K562 (cell line): ENCODE measurements around the gene ASGR1. TPM values are rescaled to one million over a fixed set of nuclear protein-coding genes. Genes with fewer than 3 reads are reported as not detected.
A peak's percentile ranks its signal among the peaks of the same experiment; 100 is the strongest.

Source experiments
- ATAC-seq: fragments of 200-7000 bp; cut with Tn5 transposase; 3 replicates; pipeline ENCODE4 v1.9.1; 2020; ENCODE audit warnings: moderate library complexity
- BruUV-seq: library from RNA; stranded (reverse); fragments of 400-500 nt; replicated peaks from 2 replicates; lab custom pipeline; 2021; lab: Mats Ljungman, UMichigan
- CTCF ChIA-PET: fragments of 300-600 bp; formaldehyde crosslinking; extraction: SDS; loops from one replicate; lab custom pipeline; 2021; ENCODE audit warnings: low intra/inter-chr PET ratio; lab: Yijun Ruan, JAX
- POLR2A ChIA-PET: fragments of 300-600, 350-650 bp; sonication (Branson Sonifier 250); formaldehyde crosslinking; extraction: SDS; loops from one replicate; lab custom pipeline; 2021; ENCODE audit warnings: antibody characterized with exemption, inconsistent platforms; lab: Yijun Ruan, JAX
- DNase-seq, 4 experiments: peaks; one replicate each; pipeline versions ENCODE4 v3.0.0 to v3.0.0-alpha.2; 2011 to 2018; ENCODE audit warnings: low spot score in 3 of 4, mixed read lengths in 3 of 4; ENCODE audit errors: extremely low read depth in 1 of 4
- FAIRE-seq: peaks from 2 replicates; lab custom pipeline; 2011; peaks lifted over from hg19 to GRCh38; lab: Jason Lieb, UNC
- H2AFZ ChIP-seq: 2 replicates; pipeline ENCODE4 v1.6.0; 2011; ENCODE audit warnings: low read depth, low read length, control low read depth, inconsistent platforms
- H3K27ac ChIP-seq: fragments of 200-600 bp; 3 replicates; pipeline ENCODE4 v1.8.0; 2011; ENCODE audit warnings: low read depth, mild to moderate bottlenecking, control low read depth, inconsistent platforms, low read length, moderate library complexity, mixed read lengths; ENCODE audit errors: extremely low read depth
- H3K27me3 ChIP-seq, 2 experiments: fragments of 300-600 bp in 1 of 2; 2 replicates in 1 of 2; 3 replicates in 1 of 2; pipeline versions ENCODE4 v1.6.0 to v1.8.0; 2011; ENCODE audit warnings: inconsistent platforms in 2 of 2, low read length in 2 of 2, mild to moderate bottlenecking in 1 of 2, mixed read lengths in 1 of 2, moderate library complexity in 1 of 2; ENCODE audit not compliant: control insufficient read depth in 2 of 2, insufficient read depth in 2 of 2
- H3K36me3 ChIP-seq: fragments of 300-600 bp; 3 replicates; pipeline ENCODE4 v1.8.0; 2011; ENCODE audit warnings: mild to moderate bottlenecking, low read length, inconsistent platforms; ENCODE audit not compliant: control insufficient read depth, insufficient read depth
- H3K4me1 ChIP-seq, 2 experiments: fragments of 200-600 bp in 1 of 2; replicated peaks in 1 of 2; 2 replicates in 1 of 2; 3 replicates in 1 of 2; pipeline versions ENCODE4 v1.5.1 to v1.8.0; 2011; ENCODE audit warnings: inconsistent platforms in 2 of 2, low read length in 2 of 2, mild to moderate bottlenecking in 1 of 2, mixed read lengths in 1 of 2, moderate library complexity in 1 of 2; ENCODE audit not compliant: control insufficient read depth in 2 of 2, insufficient read depth in 2 of 2
- H3K4me2 ChIP-seq: 2 replicates; pipeline ENCODE4 v1.6.1; 2011; ENCODE audit warnings: low read length, control low read depth, inconsistent platforms, mixed read lengths; ENCODE audit not compliant: insufficient read depth
- H3K4me3 ChIP-seq: fragments of 200-600 bp; sonication (generic), shearing (Covaris generic); 2 replicates; pipeline ENCODE4 v1.5.1; 2016; ENCODE audit warnings: control low read depth, inconsistent platforms
- H3K79me2 ChIP-seq: fragments of 200-600 bp; 3 replicates; pipeline ENCODE4 v1.8.0; 2011; ENCODE audit warnings: low read length, inconsistent platforms; ENCODE audit not compliant: control insufficient read depth, insufficient read depth
- H3K9ac ChIP-seq, 2 experiments: 2 replicates each; pipeline versions ENCODE4 v1.6.0 to v1.6.1; 2011; ENCODE audit warnings: low read depth in 2 of 2, low read length in 2 of 2, control low read depth in 1 of 2, inconsistent platforms in 1 of 2, mild to moderate bottlenecking in 1 of 2, mixed read lengths in 1 of 2; ENCODE audit not compliant: insufficient read depth in 1 of 2
- H3K9me1 ChIP-seq: one replicate; pipeline ENCODE4 v1.6.0; 2011; ENCODE audit warnings: inconsistent platforms, mild to moderate bottlenecking, low read length, moderate library complexity; ENCODE audit not compliant: control insufficient read depth, insufficient read depth
- H3K9me3 ChIP-seq: replicated peaks from 2 replicates; pipeline ENCODE4 v1.5.1; 2011; ENCODE audit warnings: low read depth, low read length, inconsistent platforms; ENCODE audit not compliant: control insufficient read depth, insufficient read depth
- H4K20me1 ChIP-seq: replicated peaks from 2 replicates; pipeline ENCODE4 v1.6.1; 2011; ENCODE audit warnings: low read length, inconsistent platforms, mixed read lengths; ENCODE audit not compliant: control insufficient read depth, insufficient read depth
- BACH1 ChIP-seq: fragments of 200-800 bp; sonication (Bioruptor generic); IDR thresholded peaks from 2 replicates; pipeline ENCODE4 v1.6.1; 2016; ENCODE audit warnings: missing genetic modification characterization, missing compliant biosample characterization
- JUN ChIP-seq, 2 experiments: sonication (generic) in 1 of 2; formaldehyde crosslinking in 1 of 2; IDR thresholded peaks; 2 replicates each; pipeline versions ENCODE4 v1.6.1 to v1.8.0; 2012 to 2022; ENCODE audit warnings: borderline replicate concordance in 2 of 2, mild to moderate bottlenecking in 2 of 2, improper control_type of control experiment in 1 of 2, low read depth in 1 of 2, low read length in 1 of 2, missing genetic modification reagents in 1 of 2
- MAFF ChIP-seq: IDR thresholded peaks from 2 replicates; pipeline ENCODE4 v1.6.1; 2012; ENCODE audit warnings: low read length, improper control_type of control experiment
- MAFK ChIP-seq: IDR thresholded peaks from 2 replicates; pipeline ENCODE4 v1.6.1; 2011; ENCODE audit warnings: low read length, improper control_type of control experiment
- MECOM ChIP-seq: fragments of 250-450 bp; sonication (Bioruptor Pico); IDR thresholded peaks from 2 replicates; pipeline ENCODE4 v1.8.0; 2022; ENCODE audit warnings: inconsistent platforms
- MYC ChIP-seq, 2 experiments: fragments of 250-450 bp in 1 of 2; sonication (Bioruptor Pico) in 1 of 2; IDR thresholded peaks; 2 replicates each; pipeline versions ENCODE4 v1.5.1 to v1.6.1; 2012 to 2021; ENCODE audit warnings: low read depth in 2 of 2, borderline replicate concordance in 1 of 2, improper control_type of control experiment in 1 of 2, low read length in 1 of 2, mild to moderate bottlenecking in 1 of 2, moderate library complexity in 1 of 2
- PHB ChIP-seq: fragments of 250-450 bp; sonication (Bioruptor Pico); IDR thresholded peaks from 2 replicates; pipeline ENCODE4 v1.5.0; 2021
- RB1 ChIP-seq: fragments of 450-650 bp; IDR thresholded peaks from 2 replicates; pipeline ENCODE4 v1.6.1; 2017; ENCODE audit warnings: low read depth, mild to moderate bottlenecking
- TCF3 ChIP-seq: sonication (generic); formaldehyde crosslinking; IDR thresholded peaks from 2 replicates; pipeline ENCODE4 v1.4.0; 2020; ENCODE audit warnings: mild to moderate bottlenecking, missing genetic modification reagents
- ZKSCAN3 ChIP-seq: fragments of 250-450 bp; sonication (Bioruptor Pico); IDR thresholded peaks from 2 replicates; pipeline ENCODE4 v1.4.0; 2020
- ZNF445 ChIP-seq: fragments of 250-450 bp; sonication (Bioruptor Pico); IDR thresholded peaks from 2 replicates; pipeline ENCODE4 v1.4.0; 2020; ENCODE audit warnings: low read depth, mild to moderate bottlenecking, moderate library complexity
- ZNF561 ChIP-seq: fragments of 450-650 bp; formaldehyde crosslinking; conservative IDR thresholded peaks from 2 replicates; pipeline ENCODE4 v1.4.0; 2020; ENCODE audit warnings: mild to moderate bottlenecking, moderate library complexity
- ZNF583 ChIP-seq: fragments of 250-450 bp; sonication (Bioruptor Pico); IDR thresholded peaks from 2 replicates; pipeline ENCODE4 v1.4.0; 2020
- ZNF764 ChIP-seq: fragments of 250-450 bp; sonication (Bioruptor Pico); IDR thresholded peaks from 2 replicates; pipeline ENCODE4 v1.4.0; 2020; ENCODE audit warnings: low read depth, mild to moderate bottlenecking, moderate library complexity
- ZNF79 ChIP-seq: fragments of 250-450 bp; sonication (Bioruptor Pico); IDR thresholded peaks from 2 replicates; pipeline ENCODE4 v1.4.0; 2020; ENCODE audit warnings: low read depth, mild to moderate bottlenecking, moderate library complexity
- WGBS: fragments of 100-300 bp; shearing (Covaris generic); methylation state at CpG from one replicate; pipeline ENCODE4 v1.1.6; 2016; ENCODE audit warnings: low coverage, mixed read lengths; ENCODE audit not compliant: insufficient coverage; ENCODE audit errors: missing lambda C conversion rate; 5-methylcytosine and 5-hydroxymethylcytosine counted together
- in situ Hi-C: fragments of 300-500 bp; cut with MboI; formaldehyde crosslinking; loops from 4 replicates; pipeline ENCODE4 v1.15.0; 2018; ENCODE audit warnings: inconsistent platforms, mixed read lengths
- intact Hi-C: fragments of 100-400 bp; cut with micrococcal nuclease; formaldehyde crosslinking; loops from 2 replicates; pipeline ENCODE4 v1.14.2; 2022
- polyA plus RNA-seq, 8 experiments: library from polyadenylated mRNA; depleted of rRNA in 4 of 8; stranded (reverse) in 5 of 8; unstranded in 3 of 8; fragments of >200 nt; fragmentation: Nextera tagmentation in 2 of 8; fragmentation: Illumina TruSeq in 1 of 8; extraction: Ambion mirVana in 2 of 8; extraction: Trizol in 1 of 8; gene quantifications; 2 replicates each; pipeline versions ENCODE4 v1.2.1 to v1.2.3, GENCODE V29; 2011 to 2014; ENCODE audit warnings: inconsistent platforms in 1 of 8, missing spikeins in 1 of 8
- total RNA-seq, 7 experiments: library from RNA; depleted of rRNA in 6 of 7; stranded (reverse); fragments of >200 nt in 6 of 7; fragmentation: Illumina TruSeq in 2 of 7; extraction: Trizol in 2 of 7; gene quantifications; 2 replicates each; pipeline versions ENCODE4 v1.2.1 to v1.2.3, GENCODE V29; 2011 to 2021; ENCODE audit warnings: low replicate concordance in 1 of 7
- TF ChIP-seq, protein P1 (sequence below): fragments of 450-650 bp; IDR thresholded peaks from 2 replicates; pipeline ENCODE4 v1.6.1; 2017; ENCODE audit warnings: antibody characterized with exemption, mild to moderate bottlenecking

Gene ASGR1
- total and polyA plus RNA-seq, 9 of the 15 experiments (the other 6 are each of a cell fraction or from before 2014, with no cell fraction given), result 0.11 to 1.0 (median 0.64) TPM; not detected in 2

DNA sequence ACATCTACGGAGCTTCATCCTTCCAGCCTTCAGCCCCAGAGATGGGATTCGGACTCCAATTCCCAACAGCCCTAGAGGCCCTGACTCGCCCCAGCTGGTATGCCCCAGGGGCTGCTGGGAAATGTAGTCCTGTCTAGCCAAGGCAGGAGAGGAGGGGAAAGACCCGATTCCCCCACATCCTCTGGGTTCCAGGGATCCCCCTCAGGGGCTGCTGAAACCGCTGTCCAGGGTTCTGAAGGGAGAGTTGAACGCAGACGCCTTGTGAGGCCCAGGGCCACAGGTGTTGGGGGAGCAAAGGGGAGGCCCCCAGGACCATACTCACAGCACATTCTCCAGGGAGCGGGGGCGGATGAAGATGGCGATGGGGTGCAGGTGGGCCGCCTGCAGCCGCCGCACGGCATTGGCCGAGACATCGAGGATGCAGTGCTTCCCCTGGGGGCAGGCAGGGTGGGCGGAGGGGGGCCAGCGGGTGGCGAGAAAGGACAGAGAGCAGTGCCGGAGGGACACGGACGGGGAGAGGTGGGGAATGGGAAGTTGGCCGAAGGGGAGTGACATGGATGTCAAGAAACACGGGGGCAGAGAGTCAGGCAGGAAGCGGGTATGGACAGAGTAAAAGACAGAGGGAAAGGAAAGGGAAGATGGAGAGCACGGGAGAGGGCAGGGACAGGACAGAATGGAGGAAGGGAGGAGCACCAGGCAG lies 12.6 kb upstream of the ASGR1 start (continued):
- peak; percentile 19; the same call in 1 of the 2 replicates for TF ChIP-seq RB1
- TF ChIP-seq JUN (IDR thresholded peaks at IDR 0.05; ENCODE audit: borderline replicate concordance, low read depth, low read length), result 0 out of 2 replicates have a peak, but pooled peaks have one; percentile 29
- no peak for TF ChIP-seq JUN (CRISPR knock-in tag; IDR thresholded peaks at IDR 0.05; ENCODE audit: borderline replicate concordance)
- no peak for TF ChIP-seq ZKSCAN3 (CRISPR knock-in tag)
- TF ChIP-seq, all 486 proteins: peak for 24

DNA sequence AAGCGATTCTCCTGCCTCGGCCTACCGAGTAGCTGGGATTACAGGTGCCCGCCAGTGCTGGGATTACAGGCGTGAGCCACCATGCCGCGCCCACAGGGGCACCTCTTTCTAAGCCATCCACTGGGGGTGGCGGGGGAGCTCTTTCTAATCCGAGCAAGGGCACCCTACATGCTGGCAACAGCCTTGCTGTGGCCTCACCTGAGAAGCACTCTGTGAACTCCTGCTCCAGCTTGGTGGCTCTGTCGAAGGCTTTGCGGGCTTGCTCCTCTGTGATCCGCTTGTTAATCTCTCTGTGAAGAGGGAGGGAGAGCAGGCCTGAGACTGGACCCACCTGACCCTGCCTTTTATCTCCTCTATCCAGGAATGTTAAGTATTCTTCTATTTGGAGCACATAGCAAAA lies 11.9 kb upstream of the ASGR1 start:
- Histone ChIP-seq H3K9me3 (no peaks in the 10 kb centered on the region), H3K9ac (no peak overlapping the region), H3K4me1 (peaks cover 3 to 6% of the 10 kb centered on the region in 2 experiments; a peak in 3 of 5 replicates), H3K9me1 (no peaks in the 10 kb centered on the region), H3K4me2 (no peak overlapping the region), H2AFZ (no peak overlapping the region), H3K4me3 (no peak overlapping the region), H3K27ac (no peak overlapping the region), H3K27me3 (no peaks in the 10 kb centered on the region), H3K79me2 (no peaks in the 10 kb centered on the region), H3K36me3 (peaks cover 11% of the 10 kb centered on the region; the same call in 1 of the 3 replicates), H4K20me1 (no peaks in the 10 kb centered on the region)
- POLR2A ChIA-PET, result no interaction called here
- intact Hi-C loops (no loop called here), in situ Hi-C loops (no loop called here)
- no peak for ATAC-seq
- no peak for DNase-seq
- CTCF ChIA-PET, result no interaction called here
- FAIRE-seq, result no peak
- BruUV-seq, result no TSS peak
- 98% methylated on average over 7 of the region's 12 CpGs for WGBS
- TF ChIP-seq MYC (IDR thresholded peaks at IDR 0.05; ENCODE audit: low read depth, low read length) (no peak), MYC (CRISPR knock-in tag; IDR thresholded peaks at IDR 0.05; ENCODE audit: borderline replicate concordance, low read depth) (no peak), ZNF79 (CRISPR knock-in tag) (no peak), MECOM (CRISPR knock-in tag) (no peak), ZNF561 (no peak), MAFF (no peak), BACH1 (tag) (no peak), ZNF764 (CRISPR knock-in tag) (no peak), PHB (CRISPR knock-in tag) (no peak), ZNF583 (no peak), TCF3 (CRISPR knock-in tag) (no peak), ZNF445 (no peak), MAFK (no peak)
- TF ChIP-seq, protein P1, sequence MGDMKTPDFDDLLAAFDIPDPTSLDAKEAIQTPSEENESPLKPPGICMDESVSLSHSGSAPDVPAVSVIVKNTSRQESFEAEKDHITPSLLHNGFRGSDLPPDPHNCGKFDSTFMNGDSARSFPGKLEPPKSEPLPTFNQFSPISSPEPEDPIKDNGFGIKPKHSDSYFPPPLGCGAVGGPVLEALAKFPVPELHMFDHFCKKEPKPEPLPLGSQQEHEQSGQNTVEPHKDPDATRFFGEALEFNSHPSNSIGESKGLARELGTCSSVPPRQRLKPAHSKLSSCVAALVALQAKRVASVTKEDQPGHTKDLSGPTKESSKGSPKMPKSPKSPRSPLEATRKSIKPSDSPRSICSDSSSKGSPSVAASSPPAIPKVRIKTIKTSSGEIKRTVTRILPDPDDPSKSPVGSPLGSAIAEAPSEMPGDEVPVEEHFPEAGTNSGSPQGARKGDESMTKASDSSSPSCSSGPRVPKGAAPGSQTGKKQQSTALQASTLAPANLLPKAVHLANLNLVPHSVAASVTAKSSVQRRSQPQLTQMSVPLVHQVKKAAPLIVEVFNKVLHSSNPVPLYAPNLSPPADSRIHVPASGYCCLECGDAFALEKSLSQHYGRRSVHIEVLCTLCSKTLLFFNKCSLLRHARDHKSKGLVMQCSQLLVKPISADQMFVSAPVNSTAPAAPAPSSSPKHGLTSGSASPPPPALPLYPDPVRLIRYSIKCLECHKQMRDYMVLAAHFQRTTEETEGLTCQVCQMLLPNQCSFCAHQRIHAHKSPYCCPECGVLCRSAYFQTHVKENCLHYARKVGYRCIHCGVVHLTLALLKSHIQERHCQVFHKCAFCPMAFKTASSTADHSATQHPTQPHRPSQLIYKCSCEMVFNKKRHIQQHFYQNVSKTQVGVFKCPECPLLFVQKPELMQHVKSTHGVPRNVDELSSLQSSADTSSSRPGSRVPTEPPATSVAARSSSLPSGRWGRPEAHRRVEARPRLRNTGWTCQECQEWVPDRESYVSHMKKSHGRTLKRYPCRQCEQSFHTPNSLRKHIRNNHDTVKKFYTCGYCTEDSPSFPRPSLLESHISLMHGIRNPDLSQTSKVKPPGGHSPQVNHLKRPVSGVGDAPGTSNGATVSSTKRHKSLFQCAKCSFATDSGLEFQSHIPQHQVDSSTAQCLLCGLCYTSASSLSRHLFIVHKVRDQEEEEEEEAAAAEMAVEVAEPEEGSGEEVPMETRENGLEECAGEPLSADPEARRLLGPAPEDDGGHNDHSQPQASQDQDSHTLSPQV, result no peak
